Measurements from ENCODE around the gene TLE6.

- TF ChIP-seq CTCF (IDR thresholded peaks at IDR 0.05; ENCODE audit: low read depth, low read length, poor library complexity, severe bottlenecking), result no peak
- no peak for TF ChIP-seq EZH2phosphoT487 (IDR thresholded peaks at IDR 0.05; ENCODE audit: borderline replicate concordance, low read length)
Observed at GRCh38 chr19:2933490-2933910, 43.9 kb upstream of the TLE6 start.
